GM19023 (cell line): Measurements from ENCODE around the gene PDCD2.
A peak's percentile ranks its signal among the peaks of the same experiment; 100 is the strongest.
"Not testable (repeated sequence)": the region's sequence is repeated elsewhere in the genome, so short reads cannot be mapped to it uniquely, and the experiment has no call there.

ENCODE experiments used
- ATAC-seq: cut with Tn5 transposase; IDR thresholded peaks from one replicate; pipeline ENCODE4 v1.9.1; 2021; ENCODE audit warnings: mild to moderate bottlenecking, moderate library complexity; ENCODE audit not compliant: unreplicated experiment

Gene PDCD2

DNA sequence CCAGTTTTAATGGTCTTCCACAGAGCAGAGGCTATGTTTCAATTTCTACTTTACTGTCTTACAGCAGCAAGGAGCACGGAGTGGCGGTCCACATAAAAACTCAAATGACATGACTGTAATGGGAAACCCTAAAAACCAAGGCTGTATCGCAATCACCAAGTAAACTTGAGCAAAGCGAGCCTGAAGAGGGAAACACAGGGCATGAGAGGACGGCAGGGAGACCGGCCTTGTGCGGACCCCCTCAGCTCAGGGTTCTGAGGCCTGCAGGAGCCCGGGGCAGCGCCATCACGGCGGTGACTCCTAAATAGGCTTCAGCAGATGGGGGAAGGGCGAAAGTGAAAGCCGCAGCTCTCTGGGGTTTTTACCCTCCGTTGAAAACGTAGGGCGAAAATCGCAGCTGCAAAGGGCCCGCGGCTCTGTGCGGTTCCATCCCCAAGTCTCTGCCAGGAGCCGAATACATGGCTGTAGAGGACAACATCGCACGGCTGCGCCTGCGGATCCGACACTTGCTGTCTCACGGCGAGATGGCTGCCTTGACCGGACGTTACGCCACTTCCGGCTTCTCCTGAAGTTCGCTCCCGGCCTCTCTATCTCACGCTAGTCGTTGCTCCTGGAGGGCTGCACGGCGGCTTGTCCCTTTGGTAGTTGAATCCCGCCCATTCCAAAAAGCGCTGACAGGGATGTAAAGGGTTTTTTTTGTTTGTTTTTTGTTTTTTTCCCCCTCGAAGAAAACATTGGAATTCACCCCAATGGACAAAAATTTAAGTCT is 31.5 kb downstream of the PDCD2 start, which contains the start of gene PSMB1:
PSMB1 (minus strand) TSS at position 543 of the 769 bp plus-strand sequence; CDS start at position 478, 65 bp downstream.
- ATAC-seq = peak; percentile 61

- ATAC-seq = no peak
Measured at GRCh38 chr6:170545405-170545804, 39.0 kb downstream of the PDCD2 start.

GRCh38 chr6:170542031-170542719 is 42.3 kb downstream of the PDCD2 start:
- ATAC-seq = no peak

DNA sequence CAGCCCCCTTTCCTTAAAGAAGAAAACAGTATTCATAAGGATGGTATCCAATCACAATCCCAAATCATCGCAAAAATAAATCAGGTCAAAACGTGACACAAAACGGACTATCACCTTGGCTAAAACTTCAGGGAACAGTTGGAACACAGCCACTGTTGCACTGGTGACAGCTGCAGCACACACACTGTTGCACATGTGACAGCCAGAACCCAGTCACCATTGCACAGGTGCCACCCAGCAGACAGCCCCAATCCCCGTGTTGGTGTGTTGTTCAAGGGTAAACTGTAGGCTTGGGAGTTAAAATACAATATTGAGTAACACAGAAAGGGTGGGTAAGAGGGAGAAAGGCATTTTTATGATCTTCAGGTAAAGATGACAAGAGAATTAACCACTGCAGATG is 47.1 kb downstream of the PDCD2 start:
- no peak for ATAC-seq

- ATAC-seq = no peak
Measured at GRCh38 chr6:170536671-170537070, 47.8 kb downstream of the PDCD2 start.

DNA sequence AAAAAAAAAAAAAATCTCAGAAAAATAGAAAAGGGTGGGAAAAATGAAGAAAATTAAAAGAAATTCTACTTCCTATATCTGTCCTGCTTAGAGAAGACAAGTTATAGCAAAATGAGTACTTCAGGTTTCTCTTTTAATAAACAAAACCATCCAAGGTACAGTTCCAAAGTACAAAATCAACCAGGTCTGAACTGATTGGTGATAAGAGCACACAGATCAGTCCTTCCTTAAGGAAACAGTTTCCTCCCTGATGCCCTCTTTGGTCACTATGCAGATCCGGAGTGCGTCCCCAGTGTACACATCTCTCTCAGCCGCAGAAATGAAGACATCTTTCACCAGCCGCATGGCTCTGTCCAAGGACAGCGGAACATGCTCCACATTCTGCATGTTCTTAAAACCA is 49.4 kb downstream of the PDCD2 start:
- no peak for ATAC-seq

- ATAC-seq = no peak
Measured at GRCh38 chr6:170533792-170534191, 50.6 kb downstream of the PDCD2 start.

DNA sequence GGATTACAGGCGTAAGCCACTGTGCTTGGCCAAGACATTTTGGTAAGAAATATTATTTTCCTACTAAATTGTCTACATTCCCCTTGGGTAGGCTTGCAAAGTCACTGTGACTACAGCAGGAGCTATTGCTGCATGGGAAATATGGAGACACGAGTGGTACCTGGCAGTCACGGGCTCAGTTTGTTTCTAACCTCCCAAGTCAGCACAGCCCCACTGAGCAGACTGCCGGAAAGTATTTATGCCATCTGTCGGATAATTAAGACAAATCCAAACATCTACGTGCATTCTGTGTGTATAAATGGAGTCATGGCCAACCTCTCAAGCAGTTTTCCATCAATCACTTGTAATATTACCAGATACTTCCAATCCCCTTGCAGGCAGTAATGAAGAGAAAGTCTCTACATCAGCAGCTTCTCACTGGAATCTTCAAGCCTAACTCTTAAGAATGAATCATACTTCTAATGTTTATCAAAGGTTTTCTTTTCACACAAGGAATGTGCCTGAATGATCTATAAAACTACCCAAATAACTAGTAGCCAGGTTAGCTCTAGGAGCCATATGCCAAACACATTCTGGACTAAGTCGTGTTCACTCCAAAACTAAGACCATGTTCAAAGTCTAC is 51.5 kb downstream of the PDCD2 start:
- ATAC-seq = no peak

DNA sequence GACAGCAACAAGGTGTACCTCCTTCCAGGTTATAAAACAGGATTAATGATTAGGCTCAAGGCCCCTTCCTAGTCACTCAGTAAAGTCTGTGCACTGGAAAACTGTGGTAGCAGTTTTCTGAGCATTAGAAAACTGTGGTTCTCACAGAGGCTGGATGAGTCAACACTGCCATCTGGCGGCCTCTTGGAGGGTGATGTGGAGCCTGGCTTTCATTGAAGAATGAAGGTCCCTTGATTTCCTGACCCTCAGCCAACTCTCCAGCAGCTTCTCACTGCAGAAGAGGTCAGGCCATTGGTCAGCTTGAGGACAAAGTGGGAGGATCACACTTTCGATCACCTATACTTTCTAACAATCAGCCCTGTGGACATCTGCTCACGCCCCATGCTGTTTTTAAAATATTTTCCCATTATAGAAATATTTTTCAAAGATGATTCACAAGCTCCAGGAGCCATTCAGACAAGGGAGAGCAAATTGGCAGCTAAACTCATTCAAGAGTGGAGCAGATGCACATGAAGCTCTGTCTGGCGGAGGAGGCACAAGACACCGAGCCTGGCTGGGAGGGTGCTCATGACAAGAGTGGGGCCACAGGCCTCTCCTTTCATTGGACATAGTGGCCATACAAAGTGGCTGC is 54.5 kb downstream of the PDCD2 start:
- peak; percentile 74 for ATAC-seq

DNA sequence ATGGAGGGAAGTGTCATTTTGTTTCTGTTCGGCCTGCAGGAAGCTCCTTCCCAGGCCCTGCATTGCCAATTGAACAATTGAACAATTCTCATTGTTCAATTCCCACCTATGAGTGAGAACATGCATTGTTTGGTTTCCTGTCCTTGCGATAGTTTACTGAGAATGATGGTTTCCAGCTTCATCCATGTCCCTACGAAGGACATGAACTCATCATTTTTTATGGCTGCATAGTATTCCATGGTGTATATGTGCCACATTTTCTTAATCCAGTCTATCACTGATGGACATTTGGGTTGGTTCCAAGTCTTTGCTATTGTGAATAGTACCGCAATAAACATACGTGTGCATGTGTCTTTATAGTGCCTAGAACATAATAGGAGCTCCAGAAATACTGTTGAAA is 56.4 kb downstream of the PDCD2 start:
- not testable (repeated sequence) for ATAC-seq

DNA sequence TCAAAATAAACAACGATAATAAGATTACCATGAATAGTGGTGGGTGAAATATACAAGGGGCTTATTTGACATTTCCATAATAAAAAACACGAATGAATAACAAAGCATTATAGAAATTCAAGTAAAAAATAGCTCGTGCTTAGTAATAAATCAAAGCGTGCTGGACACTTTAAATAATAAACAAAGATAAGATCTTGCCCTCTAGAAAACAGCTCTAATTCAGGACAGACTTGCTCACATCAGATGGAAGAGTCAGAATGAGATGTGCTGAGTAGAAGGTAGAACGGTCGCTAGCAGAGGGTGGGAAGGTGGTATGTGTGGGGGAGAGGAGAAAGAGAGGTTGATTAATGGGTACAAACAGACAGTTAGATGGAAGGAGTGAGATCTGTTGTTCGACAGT is 58.6 kb downstream of the PDCD2 start:
- ATAC-seq = no peak
